Heart left ventricle (tissue), 16 donors: ENCODE data around the gene FNDC11. TPM values are rescaled to one million over a fixed set of nuclear protein-coding genes. Genes with fewer than 3 reads are reported as not detected.

ENCODE experiments used
- ATAC-seq, 4 donors: fragments of 200-7000 bp; cut with Tn5 transposase; one replicate each; pipeline ENCODE4 v1.9.1; 2020 to 2022; ENCODE audit warnings: moderate library complexity in 4 of 4, mild to moderate bottlenecking in 3 of 4, moderate number of reproducible peaks in 1 of 4
- DNase-seq, 5 donors: peaks; one replicate each; pipeline ENCODE4 v3.0.0-alpha.2; 2020
- H3K27ac ChIP-seq, 12 donors: fragments of 200-600 bp; sonication (generic) in 4 of 12; one replicate each; pipeline versions ENCODE4 v1.5.0 to v1.8.0; 2016 to 2022; ENCODE audit warnings: mild to moderate bottlenecking in 2 of 12
- H3K27me3 ChIP-seq, 9 donors: fragments of 200-600 bp; sonication (generic) in 2 of 9; one replicate each; pipeline versions ENCODE4 v1.5.1 to v1.8.0; 2016 to 2022; ENCODE audit warnings: mild to moderate bottlenecking in 3 of 9
- H3K36me3 ChIP-seq, 9 donors: fragments of 200-600 bp; sonication (generic) in 2 of 9; one replicate each; pipeline versions ENCODE4 v1.5.0 to v1.8.0; 2018 to 2022; ENCODE audit warnings: mild to moderate bottlenecking in 2 of 9
- H3K4me1 ChIP-seq, 12 donors: fragments of 200-600 bp; sonication (generic) in 4 of 12; one replicate each; pipeline versions ENCODE4 v1.5.0 to v1.8.0; 2016 to 2022; ENCODE audit warnings: mild to moderate bottlenecking in 3 of 12
- H3K4me3 ChIP-seq, 12 donors: fragments of 200-600 bp; sonication (generic) in 4 of 12; one replicate each; pipeline versions ENCODE4 v1.5.0 to v1.8.0; 2017 to 2022; ENCODE audit warnings: mild to moderate bottlenecking in 9 of 12, moderate library complexity in 4 of 12
- H3K9me3 ChIP-seq, 12 donors: fragments of 200-600 bp; sonication (generic) in 4 of 12; one replicate each; pipeline versions ENCODE4 v1.5.0 to v1.8.0; 2016 to 2022; ENCODE audit warnings: mild to moderate bottlenecking in 1 of 12
- CTCF ChIP-seq, 12 donors: fragments of 200-600 bp; sonication (generic) in 4 of 12; IDR thresholded peaks; one replicate each; pipeline versions ENCODE4 v1.5.0 to v1.8.0; 2018 to 2022; ENCODE audit warnings: antibody characterized with exemption in 12 of 12, mild to moderate bottlenecking in 5 of 12
- POLR2A ChIP-seq, 2 donors: fragments of 450-650 bp; IDR thresholded peaks; one replicate each; pipeline ENCODE4 v1.6.1; 2017; ENCODE audit warnings: antibody characterized with exemption in 2 of 2, mild to moderate bottlenecking in 2 of 2, moderate library complexity in 2 of 2
- WGBS, 4 donors: extraction: QIAGEN DNeasy Blood & Tissue Kit in 2 of 4; methylation state at CpG; one replicate each; pipeline versions ENCODE4 v1.1.5 to v1.1.7; 2013 to 2018; 5-methylcytosine and 5-hydroxymethylcytosine counted together
- intact Hi-C, 10 donors: fragments of 100-400 bp; cut with DNase I; formaldehyde crosslinking; loops; one replicate each; pipeline versions ENCODE4 v1.11.1 to v1.14.2; 2022
- polyA plus RNA-seq, 2 donors: library from polyadenylated mRNA; stranded (reverse); fragments of 200-250 nt; gene quantifications; one replicate each; pipeline ENCODE4 v1.2.3, GENCODE V29; 2013
- total RNA-seq, 9 donors: library from RNA; depleted of rRNA in 2 of 9; stranded (reverse); fragments of >200 nt in 2 of 9; fragmentation: NEBNext Ultra II Directional in 3 of 9; extraction: Animal tissue kit (Norgen Biotek cat#: 25700) in 3 of 9; gene quantifications; one replicate each; pipeline versions ENCODE4 v1.1.0 to v1.2.4, GENCODE V29; 2016 to 2023
- donor health status: ischemic (EF 13 %, LVEDD 7.1; RV severe dilation, severe dysfunction).
- donor health status: healthy with polysubstance abuse.
- donor health status: DM: no; HTN: yes; CAD: no.
- donor health status: DM: no; HTN: no; CAD: no.
- donor health status: ischemic (EF 25% LVEDD 6.9; RV normal size, moderate dysfunction).
- donor health status: ischemic (EF 25% LVEDD 5.7; RV mildly dilated, moderate dysfunction).
- donor health status: healthy.
- donor health status: DM: yes; HTN: yes; CAD: no.
- donor health status: ischemic (EF 35%, LVEDD 5.7; RV mildly dilated, moderate dysfunction).
- donor health status: nonischemic (EF 11% LVEDD 7.7; RV severe dilation, severe dysfunction).
- donor health status: DM: yes; HTN: yes; CAD: no.
- donor health status: PGD.
- donor health status: ischemic (EF 29% LVEDD 5.4; RV normal size, mild dysfunction).
- donor health status: nonischemic (EF 23%, LVEDD 6.1; RV moderate dilation, normal function).

Gene FNDC11
- total and polyA plus RNA-seq, 11 donors: 0.08 to 0.23 (median 0.17) TPM; not detected in 5

GRCh38 chr20:63537525-63538203 lies 16.3 kb upstream of the FNDC11 start:
- TF ChIP-seq CTCF (IDR thresholded peaks at IDR 0.05) (peak; percentile 94 to 98 (median 96)), POLR2A (IDR thresholded peaks at IDR 0.05) (no peak)
- intact Hi-C loops: loop anchor here (1.0 to 10.0 kb wide), 15 partner anchors 40 to 587 kb away; partner anchors contain the start of genes ABHD16B (in 3 of the 10), TPD52L2 (in 3 of the 10) and STMN3 (in 1 of the 10)
- Histone ChIP-seq H3K27ac (peak overlapping the region in 7 of 12 donors; percentile 12 to 91 (median 39)), H3K4me3 (peak overlapping the region in 10 of 12 donors; percentile 15 to 51 (median 38)), H3K27me3 (peaks cover 0 to 41% (median 2%) of the 10 kb centered on the region in 9 donors), H3K36me3 (no peaks in the 10 kb centered on the region), H3K9me3 (no peaks in the 10 kb centered on the region), H3K4me1 (peaks cover 0 to 28% (median 13%) of the 10 kb centered on the region in 12 donors)
- ATAC-seq: peak; percentile 84 to 90 (median 87)
- 17 to 19% (median 18%) methylated on average over 29 to 34 of the region's 34 CpGs for WGBS, 4 donors
- DNase-seq: peak; percentile 80 to 95 (median 87)

- intact Hi-C loops: loop anchor here in 9 of 10 donors (1.0 to 10.0 kb wide), 16 partner anchors 39 to 586 kb away; partner anchors contain the start of genes ABHD16B (in 3 of the 9), TPD52L2 (in 3 of the 9) and STMN3 (in 1 of the 9)
- H3K4me3 ChIP-seq: peak overlapping the region in 10 of 12 donors; percentile 15 to 51 (median 38)
Observed at GRCh38 chr20:63538204-63539091, 15.5 kb upstream of the FNDC11 start.

GRCh38 chr20:63539092-63539430 lies 14.9 kb upstream of the FNDC11 start:
- H3K9me3 ChIP-seq: no peaks in the 10 kb centered on the region
- no peak for DNase-seq
- no peak for ATAC-seq
- TF ChIP-seq POLR2A (IDR thresholded peaks at IDR 0.05) (no peak), CTCF (IDR thresholded peaks at IDR 0.05) (no peak)
- H3K27me3 ChIP-seq: peaks cover 0 to 32% (median 2%) of the 10 kb centered on the region in 9 donors
- WGBS, 4 donors: 78 to 90% (median 87%) methylated on average over 2 to 12 of the region's 12 CpGs
- intact Hi-C loops: loop anchor here in 9 of 10 donors (1.0 to 10.0 kb wide), 15 partner anchors 38 to 586 kb away; partner anchors contain the start of genes ABHD16B (in 3 of the 9), TPD52L2 (in 3 of the 9) and STMN3 (in 1 of the 9)
- no peaks in the 10 kb centered on the region for H3K36me3 ChIP-seq
- peaks cover 0 to 28% (median 13%) of the 10 kb centered on the region in 12 donors for H3K4me1 ChIP-seq
- no peak overlapping the region for H3K4me3 ChIP-seq
- H3K27ac ChIP-seq: no peak overlapping the region

More at GRCh38 chr20:63538204-63539091, 15.5 kb upstream of the FNDC11 start:
- WGBS, 4 donors: 49 to 58% (median 52%) methylated on average over 18 to 27 of the region's 27 CpGs
- DNase-seq: peak in 2 of 5 donors; percentile 53 to 58
- peak in 3 of 4 donors; percentile 6 to 52 (median 41) for ATAC-seq
- peaks cover 0 to 28% (median 13%) of the 10 kb centered on the region in 12 donors for H3K4me1 ChIP-seq
- no peak for TF ChIP-seq POLR2A (IDR thresholded peaks at IDR 0.05)
- peak in 6 of 12 donors; percentile 13 to 52 (median 18) for TF ChIP-seq CTCF (IDR thresholded peaks at IDR 0.05)
- H3K36me3 ChIP-seq: no peaks in the 10 kb centered on the region
- H3K27ac ChIP-seq: peak overlapping the region in 6 of 12 donors; percentile 12 to 91 (median 38)
- H3K9me3 ChIP-seq: no peaks in the 10 kb centered on the region
- peaks cover 0 to 38% (median 2%) of the 10 kb centered on the region in 9 donors for H3K27me3 ChIP-seq
